HG02623 (cell line): Measurements from ENCODE around the gene CYP27C1.

Source experiments
- ATAC-seq: cut with Tn5 transposase; IDR thresholded peaks from one replicate; pipeline ENCODE4 v1.9.1; 2021; ENCODE audit warnings: moderate library complexity; ENCODE audit not compliant: unreplicated experiment

The CYP27C1 gene

DNA sequence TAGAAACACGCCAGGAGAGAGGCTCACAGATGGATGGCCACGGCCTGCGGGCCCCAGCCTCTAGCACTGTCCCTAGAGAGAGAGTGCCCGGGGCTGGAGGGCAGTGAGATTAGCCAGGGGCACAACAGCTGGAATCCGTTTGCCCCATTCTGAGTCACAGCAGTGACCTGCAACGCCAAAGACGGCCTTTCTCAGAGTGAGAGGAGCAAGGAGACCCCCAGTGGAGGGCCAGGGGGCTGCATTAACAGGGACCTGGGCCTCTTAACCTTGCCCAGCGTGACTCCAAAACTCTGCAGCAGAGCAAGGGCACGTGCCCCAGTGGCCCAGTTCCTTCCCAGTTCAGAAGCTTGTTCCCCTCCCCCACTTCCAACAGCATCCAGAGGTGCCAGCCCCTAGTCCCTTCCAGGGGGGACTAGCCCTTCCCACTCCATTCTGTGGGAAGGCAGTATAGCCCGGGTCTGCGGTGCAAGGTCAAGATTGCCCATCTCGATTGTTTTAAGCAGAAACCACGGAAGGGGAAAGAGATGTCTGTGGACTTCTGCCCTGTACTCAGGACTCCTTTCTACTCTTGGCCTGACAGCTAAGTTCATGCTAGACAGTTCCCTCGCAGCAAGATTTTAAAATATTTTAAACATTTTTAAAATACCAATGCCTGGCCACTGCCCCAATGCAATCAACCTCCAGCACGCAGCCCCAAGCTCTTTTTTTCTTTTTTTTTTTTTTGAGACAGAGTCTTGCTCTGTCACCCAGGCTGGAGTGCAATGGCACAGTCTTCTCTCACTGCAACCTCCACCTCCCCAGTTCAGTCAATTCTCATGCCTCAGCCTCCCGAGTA, 62.2 kb downstream of the CYP27C1 start:
- ATAC-seq = no peak

DNA sequence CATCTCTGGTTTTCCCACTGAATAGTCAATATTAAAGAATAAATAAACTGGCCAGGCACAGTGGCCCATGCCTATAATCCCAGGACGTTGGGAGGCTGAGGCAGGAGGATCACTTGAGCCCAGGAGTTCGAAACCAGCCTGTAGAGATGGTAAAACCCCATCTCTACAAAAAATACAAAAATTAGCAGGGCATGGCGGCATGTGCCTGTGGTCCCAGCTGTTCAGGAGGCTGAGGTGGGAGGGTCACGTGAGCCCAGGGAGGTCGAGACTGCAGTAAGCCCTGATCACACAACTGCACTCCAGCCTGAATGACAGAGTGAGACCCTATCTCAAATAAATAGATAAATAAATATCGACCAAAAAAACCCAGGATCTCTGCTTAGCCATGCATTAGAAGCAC, 63.0 kb downstream of the CYP27C1 start:
- ATAC-seq = no peak

DNA sequence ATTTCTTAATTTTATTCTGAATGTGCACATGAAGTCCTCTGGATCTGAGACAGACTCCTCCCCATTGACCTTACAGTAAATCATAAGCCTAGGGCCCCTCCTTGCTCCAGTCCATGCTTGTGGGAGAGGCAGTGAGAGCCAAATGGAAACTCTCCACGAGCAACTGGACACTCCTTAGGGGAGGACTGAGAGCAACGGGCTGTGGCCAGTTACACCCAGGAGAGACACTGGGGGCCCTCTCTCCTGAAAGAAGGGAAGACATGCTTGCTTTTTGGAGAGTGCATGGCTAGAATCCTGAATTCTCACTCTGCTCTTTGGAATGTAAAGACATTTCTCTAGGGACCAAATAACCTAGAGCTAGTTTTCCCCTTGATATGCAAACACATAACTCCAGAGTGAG, 64.2 kb downstream of the CYP27C1 start:
- no peak for ATAC-seq

DNA sequence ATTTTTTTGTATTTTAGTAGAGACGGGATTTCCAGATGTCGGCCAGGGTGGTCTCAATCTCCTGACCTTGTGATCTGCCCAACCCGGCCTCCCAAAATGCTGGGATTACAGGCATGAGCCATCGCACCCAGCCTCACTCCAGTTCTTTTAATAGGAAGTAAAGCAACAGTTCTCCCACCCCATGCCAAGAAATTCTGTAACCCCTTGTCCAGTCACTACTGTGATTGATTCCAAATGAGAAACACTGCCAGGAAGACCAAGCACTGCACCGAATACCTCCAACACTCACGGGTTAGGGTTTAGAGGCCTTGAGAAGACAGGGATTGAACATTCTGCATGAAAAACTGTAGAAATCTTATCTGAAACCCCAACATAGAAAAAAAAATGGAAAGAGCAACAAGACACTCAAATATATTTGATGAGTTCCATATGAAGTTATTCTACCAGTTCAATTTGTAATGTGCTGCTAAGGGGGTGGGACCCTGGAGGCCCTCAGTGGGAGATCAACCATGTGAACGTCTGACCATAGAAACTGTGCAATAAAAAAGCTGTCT, 65.0 kb downstream of the CYP27C1 start:
- no peak for ATAC-seq

DNA sequence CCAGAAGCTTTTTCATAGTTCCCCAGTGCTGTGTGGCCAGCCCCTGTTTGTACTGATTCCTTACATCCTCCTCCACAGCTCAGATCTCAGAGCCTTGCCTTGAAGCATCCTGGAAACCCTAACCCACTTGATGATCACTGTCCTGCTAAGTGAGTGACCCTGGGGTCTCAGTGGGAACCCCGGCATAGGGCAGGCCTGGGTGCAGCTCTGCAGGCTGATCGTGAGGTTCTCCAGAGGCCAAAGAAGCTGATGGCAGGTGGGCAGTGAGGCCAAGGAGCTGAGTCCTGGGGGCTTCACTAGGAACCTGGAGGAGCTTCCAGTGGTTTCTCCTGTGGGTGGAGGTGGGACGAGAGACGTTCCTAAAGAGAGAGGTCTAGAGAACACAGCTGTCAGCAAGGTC, 65.7 kb downstream of the CYP27C1 start:
- ATAC-seq = no peak

DNA sequence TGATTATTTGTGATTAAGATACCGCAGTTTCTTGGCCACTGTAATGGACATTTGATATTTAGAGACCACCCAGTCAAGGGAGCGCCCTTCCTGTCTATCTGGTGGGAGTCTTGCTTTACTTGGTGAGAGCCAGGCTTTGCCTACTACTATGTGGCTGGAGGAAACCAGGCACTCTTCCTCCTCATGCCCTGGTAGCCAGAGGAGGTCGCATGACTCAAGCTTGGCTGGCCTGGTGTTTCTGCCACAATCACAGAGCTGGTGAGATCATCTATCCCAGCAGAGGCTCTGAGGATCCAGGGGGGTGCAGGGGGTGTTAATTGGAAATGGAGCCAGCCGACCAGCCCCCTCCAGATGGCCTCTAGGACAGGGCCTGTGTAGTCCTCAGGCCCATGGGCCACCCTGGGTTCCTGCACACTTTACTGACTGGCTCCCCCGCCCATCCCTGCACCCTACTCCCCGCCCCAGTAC, 66.4 kb downstream of the CYP27C1 start:
- no peak for ATAC-seq

DNA sequence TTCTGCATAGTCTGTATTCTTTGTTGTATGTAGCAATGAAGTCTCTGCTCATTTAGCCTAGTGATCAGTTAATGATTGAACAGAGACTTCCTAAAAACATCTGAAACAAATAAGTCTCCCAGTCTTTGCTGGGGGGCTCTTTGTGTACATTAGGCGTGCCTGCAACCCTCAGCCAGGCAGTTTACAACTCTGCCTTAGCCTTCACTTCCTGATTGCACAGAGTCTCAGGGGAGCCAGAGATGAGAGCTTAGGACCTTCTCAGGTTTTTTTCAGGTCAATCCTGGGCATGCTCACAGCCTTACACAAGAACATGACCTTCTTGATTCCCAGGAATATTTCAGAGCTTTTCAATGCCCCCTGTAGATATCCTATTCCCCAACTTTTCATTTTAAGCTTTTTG, 69.1 kb downstream of the CYP27C1 start:
- ATAC-seq = no peak

DNA sequence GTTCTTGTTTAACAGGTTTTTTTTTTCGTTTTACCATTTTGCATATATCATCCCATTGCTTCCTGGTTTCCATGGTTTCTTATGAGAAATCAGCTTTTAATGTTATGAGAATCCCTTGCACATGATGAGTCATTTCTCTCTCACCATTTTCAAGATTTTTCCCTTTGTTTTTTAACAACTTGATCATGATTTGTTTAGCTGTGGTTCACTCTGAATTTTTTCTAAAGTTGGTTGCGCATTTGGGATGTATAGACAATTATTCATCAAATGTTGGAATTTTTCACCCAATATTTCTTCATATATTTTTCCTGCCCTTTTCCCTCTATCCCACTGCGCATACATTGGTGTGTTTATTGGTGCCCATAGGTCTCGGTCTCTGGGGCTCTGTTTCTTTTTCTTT, 70.7 kb downstream of the CYP27C1 start:
- ATAC-seq = no peak

DNA sequence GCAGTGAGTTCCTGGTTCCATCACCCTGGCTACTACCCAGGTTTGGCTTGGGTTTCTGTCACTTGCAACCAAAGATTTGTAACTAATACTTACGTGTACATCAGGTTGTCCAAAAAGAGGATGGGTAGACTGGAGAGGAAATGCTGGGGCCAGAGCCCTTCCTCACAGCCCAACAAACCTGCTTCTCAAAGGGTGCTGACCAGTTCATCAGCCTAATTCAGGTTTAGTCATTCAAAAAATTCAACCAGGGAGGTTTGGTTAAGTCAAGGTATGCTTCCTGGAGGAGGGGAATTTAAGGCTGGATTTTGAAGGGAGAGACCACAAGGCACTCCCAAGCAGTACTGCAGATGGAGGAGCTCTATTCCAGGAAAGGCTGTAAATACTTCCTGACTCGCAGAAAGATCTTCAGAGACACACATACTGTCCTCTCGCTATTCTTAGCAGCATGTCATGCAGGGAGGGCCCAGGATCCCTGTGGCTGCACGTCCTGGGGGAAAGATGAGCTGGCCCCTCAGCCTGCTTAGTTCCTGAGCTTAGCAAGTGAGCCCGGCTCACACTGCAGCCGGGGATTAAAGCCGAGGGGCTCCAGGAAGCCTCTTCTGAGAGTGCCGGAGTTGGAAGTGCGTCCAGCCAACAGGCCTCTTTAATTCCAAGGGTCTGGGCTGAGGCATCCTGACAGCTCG, 73.1 kb downstream of the CYP27C1 start:
- no peak for ATAC-seq

DNA sequence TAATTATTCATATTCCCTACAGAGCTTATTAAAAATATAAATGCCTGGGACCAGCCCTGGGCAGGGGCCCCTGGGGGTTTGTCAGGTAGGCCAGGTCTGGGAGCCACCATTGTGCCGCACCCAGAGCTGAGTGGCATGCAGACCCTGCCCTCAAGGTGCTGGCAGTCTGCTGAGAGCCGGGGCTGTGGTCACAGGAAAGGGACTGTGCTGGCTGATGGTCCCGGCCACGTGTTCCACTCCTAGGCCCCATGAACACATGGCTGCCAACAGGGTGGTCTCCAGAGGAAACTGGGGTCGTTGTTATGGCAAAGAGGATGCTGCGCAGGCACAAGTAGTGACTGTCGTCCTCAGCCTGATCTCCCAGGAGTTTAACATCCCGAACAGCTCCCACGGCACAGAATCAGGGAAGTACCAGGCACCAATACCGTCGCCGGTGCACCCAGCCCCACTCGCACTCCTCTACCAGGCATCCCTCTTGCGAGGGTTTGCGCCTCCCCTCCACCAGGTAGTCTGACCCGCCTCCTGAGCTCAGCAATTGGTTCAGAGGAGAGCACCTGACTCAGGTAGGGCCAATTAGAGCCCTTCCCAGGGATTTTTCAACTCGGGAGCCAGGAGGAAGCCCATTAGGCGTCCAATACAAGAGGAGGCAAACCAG, 73.9 kb downstream of the CYP27C1 start:
- ATAC-seq = no peak

DNA sequence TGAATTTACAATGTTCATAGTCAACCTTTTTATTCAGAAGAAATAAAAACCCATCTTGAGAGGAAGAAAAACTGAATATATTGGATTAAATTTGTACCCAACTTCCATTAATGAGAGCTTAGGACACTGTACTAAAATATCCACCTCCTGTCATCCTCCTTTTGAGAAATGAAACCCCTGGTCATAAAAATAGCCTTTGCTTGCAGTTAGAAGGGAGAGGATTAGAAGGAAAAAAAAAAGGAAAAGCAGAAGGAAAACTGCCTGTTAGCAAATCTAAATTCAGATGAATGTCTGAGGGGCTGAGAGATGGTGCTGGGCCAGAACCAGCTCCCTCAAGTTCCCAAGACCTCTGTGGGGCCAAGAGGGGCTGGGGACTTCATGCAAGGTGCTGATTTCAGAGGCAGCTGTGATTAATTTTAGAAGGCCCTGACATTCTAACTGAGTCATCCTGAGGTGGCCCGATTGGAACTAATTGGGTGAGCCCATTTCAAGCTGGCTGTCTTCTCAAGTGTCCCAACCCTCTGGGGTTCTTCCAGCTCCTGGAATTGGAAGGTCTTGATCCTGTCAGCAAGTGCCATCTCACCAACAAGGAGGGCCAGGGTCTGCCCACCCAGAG, 74.7 kb downstream of the CYP27C1 start:
- ATAC-seq = no peak

DNA sequence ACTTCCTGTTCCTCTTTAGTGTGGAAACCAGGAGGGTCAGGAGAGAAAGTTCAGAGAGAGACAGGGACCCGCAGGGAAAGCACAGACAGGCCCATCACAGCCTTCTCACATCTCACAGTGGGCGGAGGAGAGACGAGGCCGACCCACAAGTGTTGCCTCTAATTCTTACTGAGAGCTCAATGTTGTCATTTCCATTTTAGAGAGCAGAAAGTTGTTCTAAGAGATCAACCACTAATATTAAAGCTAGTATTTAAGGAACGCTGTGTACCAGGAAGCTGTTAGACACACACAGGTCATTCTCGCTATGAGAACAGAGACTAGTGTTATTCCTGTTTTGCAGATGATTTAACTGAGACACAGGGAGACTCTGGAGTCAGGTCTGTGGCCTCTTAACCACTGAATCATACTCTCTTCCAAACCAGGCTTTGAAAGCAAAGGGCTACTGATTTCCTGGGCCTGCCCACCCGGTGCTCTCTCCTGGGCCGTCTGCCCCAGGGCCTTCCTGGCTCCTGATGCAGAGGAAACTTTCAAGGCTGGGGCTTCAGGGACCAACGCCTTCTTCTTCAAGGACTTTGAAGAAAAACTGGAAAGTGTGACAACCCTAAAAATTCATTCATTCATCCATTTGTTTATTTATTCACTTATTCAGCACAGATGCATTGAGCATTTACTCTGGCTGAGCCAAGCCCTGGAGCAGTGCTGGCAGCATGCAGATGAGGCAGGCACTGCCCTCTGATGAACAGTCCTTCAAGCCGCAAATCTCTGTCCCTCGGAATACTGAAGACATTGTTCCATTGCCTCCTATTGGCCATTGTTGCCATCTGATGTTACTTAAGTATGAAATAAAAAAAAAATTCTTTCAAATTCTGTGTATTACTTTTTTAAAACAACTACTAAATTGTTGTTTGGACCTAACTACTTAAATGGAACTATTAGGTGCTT, 76.0 kb downstream of the CYP27C1 start:
- no peak for ATAC-seq

DNA sequence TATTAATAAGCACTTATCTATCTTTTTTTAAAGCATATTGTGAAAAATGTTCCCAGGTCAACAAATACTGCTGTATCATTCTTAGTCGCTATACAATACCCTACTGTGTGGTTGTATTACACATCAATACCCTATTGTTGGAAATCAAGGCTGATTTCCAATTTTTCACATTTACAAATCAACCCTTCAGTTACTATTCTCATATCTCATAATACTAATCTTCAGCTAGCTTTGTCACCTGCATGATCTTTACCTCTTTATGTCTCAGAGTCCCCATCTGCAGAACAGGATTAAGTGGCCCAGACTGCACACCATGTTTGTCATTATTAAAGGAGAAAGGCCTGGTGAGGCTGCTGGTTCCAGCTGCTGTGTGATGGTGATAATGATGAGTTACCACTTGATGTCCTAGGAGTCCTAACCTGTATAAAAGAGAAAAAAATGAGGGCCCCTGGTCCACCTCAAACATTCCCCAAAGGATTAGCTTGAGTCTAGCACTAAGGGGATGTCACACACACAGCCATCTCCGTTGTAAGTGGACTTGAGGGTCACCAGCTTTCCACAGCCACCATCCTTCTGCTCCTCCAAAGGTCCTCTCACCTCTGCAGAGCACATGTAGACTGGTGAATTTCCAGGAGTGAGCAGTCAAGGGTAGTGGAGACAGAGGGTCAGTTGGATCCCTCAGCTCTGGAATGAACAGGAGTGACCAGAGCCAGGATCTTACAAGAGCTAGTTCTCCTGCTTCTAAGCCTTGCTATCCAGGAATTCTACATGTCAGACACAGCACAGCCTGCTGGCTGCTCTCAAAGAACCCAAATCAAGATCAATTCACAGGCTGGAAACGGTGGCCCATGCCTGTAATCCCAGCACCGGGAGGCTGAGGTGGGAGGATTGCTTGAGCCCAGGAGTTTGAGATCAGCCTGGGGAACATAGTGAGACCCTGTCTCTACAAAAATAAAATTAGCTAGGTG, 77.2 kb downstream of the CYP27C1 start:
- no peak for ATAC-seq

DNA sequence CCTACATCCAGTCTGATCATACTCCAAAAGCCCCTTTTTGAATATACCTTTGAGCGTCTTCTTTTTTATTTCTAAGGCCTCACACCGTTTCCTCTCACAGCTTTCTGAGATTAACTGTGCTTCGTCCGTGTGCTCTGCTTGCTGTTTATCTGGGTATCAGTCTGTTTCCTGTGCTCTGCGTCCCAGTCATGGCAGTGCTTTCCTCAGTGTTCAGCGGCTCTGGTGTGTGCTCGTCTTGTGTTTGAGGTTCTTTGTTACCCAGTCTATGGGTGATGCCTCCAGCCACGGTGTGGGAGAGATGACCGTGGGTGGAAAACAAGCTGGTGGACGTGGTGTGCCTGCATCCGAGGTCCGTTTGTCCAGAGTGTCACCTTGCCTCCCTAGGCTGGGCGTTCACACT, 79.6 kb downstream of the CYP27C1 start:
- ATAC-seq = no peak

DNA sequence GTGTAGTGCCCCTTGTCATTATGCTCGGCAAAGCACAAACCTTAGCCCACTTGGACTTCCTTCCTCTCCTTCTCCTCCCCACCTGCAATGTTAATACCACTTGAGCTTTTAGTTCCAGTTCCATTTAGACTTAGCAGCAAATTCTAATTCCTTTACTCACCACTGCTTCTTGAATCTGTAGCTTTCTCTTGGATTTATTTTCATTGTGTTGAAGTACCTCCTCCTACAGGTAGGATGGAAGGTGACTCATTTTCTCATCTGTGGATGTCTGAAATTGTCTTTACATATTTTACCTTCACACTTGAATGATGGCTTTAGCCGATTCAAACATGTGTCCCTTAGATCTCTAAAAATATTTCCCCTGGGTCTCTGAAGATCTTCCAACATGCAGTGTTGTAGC, 80.3 kb downstream of the CYP27C1 start:
- ATAC-seq = no peak

DNA sequence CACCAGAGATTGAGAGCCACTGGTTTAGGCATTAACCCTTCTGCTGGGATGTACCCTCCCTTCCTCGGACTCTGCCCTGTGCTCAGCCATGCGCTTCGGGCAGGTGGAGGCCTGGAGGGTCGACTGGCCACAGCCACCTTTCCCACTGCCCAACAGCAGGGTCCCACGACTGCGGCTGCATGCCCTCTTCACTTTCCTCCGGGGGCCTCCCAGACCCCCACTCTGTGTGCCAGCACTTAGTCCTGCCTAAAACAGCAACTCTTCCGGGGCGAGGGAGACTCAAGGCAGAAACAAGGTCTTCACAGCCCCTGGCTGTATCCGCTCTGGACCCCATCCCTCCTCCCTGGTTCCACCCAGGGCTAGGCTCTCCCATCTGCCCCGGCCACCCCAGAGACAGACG, 81.8 kb downstream of the CYP27C1 start:
- no peak for ATAC-seq

DNA sequence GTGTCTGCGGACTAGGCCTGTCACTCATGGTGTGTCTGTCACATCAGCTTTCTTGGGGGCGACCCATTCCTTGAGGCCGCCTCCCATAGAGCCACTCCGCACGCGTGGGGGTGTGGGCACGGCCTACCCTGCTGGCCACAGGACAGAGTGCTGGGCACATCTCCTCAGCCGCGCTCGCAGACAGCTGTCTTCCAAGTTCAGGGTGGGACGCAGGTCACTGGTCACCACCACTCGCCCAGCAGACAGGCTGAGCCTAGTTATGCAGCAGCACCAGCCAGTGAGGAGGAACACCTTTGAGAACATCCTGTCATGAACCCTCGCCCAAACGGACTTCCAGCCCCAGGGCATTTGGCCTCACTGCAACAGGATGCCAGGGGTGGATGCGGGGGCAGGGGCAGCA, 82.4 kb downstream of the CYP27C1 start:
- ATAC-seq = no peak

DNA sequence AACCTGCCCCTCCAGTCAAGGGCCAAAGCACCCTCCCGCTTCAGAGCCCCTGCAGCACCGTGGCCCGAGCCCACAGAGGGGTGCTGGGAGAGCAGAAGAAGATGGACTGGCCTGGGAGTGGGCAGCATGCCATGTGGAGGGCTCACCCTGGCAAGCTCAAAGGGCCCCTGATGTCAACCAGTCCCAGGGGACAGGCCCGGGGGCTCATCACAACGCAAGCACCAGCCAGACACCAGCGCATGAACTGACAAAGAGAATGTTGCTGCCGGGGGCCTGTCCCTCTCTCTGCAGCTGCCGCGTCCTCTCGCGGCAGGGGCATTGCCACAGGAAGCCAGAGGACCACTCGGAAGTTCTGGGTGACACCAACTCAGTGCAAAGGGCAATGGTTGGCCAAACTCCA, 82.9 kb downstream of the CYP27C1 start:
- no peak for ATAC-seq
